T-helper 2 cell (primary cell): ENCODE measurements around the gene TTC9B.
A peak's percentile ranks its signal among the peaks of the same experiment; 100 is the strongest.
"Not testable (repeated sequence)": the region's sequence is repeated elsewhere in the genome, so short reads cannot be mapped to it uniquely, and the experiment has no call there.

Source experiments
- DNase-seq, 5 experiments: peaks; one replicate each; pipeline versions ENCODE4 v3.0.0 to v3.0.0-alpha.2; 2012 to 2022

The TTC9B gene

DNA sequence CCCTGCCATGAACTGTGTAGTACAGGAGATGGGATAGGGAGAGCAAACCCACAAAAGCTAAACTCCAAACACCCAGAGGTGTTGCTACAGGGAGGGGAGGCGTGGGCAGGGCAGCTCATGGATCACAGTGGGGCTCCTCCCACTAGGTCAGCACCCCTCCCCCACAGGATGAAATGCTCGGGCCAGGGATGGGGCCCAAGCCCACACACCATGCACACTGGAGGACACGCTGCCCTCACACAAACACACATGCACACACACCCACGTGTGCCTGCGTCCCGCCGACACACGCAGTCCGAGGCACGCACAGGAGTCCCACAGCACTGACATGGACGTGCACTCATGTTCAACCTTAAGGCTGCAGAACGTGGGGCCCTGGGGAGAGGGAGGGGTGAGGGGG lies 14.3 kb upstream of the TTC9B start:
- DNase-seq = no peak

DNA sequence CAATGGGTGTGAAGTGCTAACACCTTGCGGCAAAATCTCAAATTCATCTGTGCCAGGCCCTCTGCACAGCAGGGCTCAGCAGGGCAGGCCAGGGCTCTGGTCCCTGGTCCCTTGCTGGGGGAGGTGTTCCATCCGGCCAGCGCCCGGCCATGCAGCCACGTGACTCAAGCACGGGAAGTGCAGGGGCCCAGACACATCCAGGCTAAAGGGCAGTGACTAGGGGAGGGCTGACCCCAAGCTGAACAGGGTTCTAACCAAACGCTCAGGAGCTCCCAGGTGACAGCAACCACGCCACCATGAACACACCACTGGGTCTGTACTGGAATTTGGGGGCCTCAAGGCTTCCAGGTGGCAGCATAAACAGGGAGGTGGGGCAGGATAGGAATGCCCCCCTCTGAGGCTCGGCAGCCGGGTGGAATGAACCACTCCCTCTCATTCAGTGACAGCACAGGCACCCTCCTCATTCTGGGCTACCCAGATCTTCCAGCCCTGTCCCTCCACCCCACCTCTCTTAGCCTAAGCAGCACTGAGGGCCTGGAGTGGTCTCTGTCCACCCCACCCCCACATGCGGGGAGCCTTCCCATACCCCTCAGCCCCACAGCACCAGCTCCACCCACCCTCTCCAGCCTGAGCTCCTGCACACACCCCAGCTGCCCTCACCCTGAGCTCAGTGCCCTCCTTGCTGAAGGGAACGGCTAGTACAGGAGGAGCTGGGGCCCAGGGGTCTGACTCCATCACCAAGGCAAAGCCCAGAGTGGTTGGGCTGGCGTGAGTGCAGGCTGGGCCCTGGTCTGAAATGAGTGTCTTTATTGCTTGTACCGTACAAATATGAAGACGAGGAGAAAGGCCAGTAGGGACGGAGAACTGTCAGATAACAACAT lies 13.6 kb upstream of the TTC9B start:
- no peak for DNase-seq

DNA sequence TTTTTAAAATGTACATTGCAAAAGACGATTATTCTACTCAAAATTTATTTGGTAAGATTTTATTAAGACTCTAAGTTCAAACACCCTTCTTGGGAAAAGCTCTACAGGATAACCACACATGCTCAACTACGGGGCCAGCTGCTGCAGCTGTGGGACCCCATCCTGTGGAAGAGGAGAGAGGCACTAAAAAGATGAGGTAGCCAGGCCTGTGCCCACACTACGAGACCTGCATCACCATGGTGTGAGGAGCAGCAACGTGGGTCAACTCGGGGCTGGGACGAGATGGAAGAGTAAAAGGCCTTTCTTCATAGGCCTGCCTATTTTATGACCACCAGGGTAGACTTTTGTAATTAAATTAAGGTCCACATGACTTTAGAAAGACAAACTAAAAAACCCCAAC lies 12.9 kb upstream of the TTC9B start:
- DNase-seq = no peak

DNA sequence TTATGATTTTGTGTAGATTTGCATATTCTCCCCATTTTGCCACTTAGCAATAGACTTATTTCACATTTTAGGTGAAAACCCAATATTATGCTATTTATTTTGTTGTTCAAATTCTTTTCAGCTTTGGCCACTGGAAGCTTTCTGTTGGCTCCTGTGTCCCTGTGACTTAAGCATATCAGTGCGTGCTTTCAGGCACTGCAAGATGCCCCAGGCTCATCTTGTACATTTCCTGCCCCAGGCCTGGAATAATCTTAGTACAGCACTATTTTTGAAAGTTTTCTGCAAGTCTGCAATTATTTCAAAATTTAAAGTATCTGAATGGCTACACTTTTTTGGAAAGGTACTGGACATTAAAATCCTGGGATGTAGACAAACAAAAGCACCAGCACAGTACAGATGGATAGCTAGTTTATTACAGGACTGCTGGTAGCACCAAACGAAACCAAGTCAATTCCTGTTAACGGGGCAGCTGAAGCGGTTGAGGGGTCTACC lies 11.8 kb upstream of the TTC9B start:
- no peak for DNase-seq

DNA sequence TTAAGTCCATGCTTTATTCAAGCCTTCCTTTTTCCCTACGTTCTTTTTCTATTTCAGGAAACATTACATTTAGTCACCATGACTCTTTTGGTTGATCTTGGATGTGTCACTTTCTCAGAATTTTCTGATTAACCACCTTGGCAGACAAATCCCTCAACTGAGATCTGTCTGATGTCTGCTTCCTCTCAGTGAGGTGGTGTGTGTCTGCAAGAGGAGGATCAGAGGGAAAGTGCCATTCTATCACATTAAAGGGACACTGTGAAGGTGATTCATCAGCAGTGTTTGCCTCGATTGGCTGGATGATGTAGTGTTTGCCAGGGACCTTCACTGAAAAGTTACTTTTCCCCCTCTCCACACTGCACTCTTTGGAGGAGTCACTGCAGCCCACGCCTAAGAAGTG lies 11.3 kb upstream of the TTC9B start:
- no peak for DNase-seq

DNA sequence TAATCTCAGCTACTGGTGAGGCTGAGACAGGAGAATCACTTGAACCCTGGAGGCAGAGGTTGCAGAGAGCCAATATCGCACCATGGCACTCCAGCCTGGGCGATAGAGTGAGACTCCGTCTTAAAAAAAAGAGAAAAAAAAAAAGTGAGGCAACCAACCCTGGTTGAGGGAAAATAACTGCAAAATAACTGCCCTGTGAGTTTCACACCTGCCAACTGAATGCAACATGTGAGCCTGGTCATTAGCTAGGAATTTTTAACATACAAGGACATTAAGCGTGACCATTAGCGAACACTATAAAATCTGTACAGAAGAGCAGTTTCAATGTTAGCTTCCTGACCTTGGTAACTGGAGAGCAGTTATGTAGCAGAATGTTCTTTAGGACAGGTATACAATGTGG lies 10.7 kb upstream of the TTC9B start:
- no peak for DNase-seq

DNA sequence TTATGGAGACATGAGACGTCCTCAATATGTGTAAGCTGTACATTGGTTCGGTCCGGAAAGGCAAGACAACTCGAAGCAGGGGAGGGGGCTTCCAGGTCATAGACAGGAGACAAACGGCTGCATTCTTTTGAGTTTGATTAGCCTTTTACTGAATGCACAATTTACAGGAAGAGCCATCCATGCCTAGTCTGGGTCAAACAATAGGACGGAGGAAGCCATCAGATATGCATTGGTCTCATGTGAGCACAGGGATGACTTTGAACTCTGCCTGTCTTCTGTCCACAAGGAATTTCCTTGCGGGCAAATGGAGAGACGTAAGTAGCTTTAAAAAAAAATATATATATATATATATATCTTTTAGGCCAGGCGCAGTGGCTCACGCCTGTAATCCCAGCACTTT lies 10.2 kb upstream of the TTC9B start:
- DNase-seq = no peak

DNA sequence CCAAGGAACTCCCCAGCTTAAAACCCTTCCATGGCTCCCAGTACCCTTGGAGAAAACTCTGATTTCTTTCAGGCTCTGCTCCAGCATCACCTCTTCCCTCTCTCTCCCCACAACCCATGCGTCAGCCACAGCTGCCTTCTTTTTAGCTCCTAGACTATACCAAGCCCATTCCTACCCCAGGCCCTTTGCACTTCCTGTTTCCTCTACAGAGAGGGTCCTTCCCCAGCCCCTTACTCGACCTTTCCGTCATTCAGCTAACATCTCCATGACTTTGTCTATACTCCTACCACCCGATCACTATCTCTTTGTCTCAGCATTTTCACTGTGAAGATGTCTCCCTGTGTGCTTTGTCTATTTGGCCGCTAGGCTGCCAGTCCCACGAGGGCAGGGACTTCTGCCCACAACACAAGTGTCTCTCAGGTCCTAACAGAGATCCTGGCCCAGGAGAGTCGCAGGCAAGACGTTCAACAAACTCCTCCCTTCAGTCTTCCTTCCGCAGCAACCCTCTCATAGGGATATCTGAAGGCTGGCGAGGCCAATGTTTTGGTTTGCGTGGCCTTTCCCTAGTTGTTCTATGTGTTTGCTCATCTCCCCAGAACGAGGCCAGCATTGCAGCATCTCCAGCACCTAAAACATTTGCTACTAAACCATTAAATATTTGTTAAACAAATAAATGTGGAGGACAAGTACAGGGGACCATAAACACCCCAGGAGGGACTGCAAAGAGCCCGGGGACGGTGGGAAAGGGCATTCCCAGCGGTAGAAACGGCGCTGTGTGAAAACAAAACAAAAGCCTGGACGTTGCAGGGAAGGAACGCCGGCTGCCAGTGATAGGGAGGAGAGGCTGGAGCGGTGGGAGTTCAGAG lies 7.5 kb upstream of the TTC9B start:
- no peak for DNase-seq

DNA sequence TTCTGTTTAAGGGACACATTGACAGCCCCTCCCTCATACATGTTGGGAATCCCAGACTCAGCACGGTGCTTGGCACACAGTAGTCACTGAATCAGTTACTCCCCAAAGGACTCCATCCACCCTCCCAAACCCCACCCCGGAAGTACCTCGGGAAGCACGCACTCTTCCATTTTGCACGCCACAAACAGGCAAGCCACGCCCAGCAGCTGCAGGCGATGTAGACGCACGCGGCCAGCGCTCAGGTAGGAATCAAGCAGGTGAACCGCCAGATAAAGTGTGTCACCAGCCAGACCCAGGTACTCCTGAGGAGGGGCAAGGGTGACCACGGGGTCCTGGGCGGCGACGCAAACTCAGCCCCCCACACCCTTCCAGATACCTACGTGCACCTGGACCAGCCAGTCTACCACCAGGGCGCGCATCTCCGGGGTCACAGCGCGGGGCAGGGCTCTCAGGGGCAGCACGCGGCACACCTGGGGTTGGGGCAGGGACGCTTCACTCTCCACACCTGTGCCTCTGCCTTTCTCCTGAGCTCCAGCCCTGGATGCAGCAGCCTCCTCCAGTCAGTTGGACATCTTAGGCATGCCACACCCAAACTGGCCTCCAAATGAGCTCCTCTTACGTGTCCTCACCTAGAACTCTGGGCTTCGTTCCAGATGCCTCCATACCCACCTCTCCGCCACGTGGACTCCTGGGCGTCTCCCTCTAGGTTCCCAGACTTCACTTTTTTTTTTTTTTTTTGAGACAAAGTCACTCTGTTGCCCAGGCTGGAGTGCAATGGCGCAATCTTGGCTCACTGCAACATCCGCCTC lies 6.4 kb upstream of the TTC9B start:
- DNase-seq = no peak

DNA sequence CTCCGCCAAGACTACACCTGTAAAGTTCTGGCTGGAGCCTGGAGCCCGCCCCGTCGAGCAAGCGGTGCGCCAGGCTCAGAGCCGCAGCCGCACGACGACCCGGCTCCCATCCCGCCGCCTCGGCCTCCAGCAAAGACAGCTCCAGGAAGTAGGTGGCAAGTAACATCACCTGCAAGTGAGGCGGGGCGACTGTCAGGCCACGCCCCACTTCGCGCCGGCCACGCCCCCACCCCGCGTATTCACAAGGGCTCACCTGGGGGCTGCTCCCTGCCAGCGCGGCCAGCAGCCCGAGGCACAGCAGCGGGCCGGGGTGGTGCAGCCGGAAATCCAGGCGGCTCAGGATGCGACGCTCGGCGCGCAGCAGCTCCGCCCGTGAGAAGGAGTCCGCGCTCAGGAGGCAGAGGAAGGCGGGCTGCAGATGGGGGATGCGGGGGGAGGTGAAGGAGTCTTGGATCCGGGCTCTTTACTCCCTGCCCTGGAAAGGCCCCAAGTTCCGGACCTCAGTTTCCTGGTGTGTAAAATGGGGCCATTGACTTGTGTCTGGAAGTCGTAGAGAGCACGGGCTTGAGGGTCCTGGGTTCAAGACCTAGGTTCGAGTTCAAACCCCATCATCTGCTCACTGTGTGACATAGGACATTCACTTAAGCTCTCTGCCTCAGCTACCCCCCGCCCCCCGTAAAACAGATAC lies 5.1 kb upstream of the TTC9B start:
- peak in 3 of 5 experiments; percentile 11 to 43 (median 20) for DNase-seq

DNA sequence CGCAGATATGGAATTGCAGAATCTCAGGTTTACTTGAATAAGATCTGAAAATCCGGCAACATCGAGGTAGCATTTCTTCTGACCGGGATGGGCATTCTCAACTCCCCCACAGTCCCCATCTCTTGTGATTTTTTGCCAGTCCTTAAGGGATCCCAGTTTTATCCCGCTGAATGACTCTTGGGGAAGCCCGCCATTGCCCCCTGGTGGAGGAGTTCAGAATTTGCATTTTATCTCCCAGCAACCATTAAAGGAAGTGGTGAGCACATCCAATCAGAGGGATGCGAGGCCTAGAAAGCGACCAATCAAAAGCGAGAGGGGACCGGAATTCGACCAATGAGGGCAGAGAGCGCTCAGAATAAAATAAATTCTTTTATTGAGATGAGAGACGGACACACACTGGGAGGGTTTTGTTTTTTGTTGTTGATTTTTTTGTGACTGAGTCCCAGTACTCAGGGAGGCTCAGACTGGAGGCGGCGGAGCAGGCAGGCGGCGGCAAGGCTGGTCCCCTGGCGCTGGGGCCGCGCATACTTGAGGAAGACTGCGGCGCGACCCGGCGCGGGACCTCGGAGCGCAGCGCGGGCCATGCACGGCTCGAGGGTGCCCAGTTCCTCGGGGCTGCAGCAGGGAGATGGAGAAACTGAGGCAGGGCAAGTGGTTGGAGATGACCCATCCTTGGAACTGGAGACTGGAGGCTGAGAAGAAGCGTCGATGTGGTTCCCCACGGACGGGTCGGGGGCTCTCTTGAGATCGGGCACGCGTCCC lies 3.9 kb upstream of the TTC9B start:
- DNase-seq = peak; percentile 36 to 85 (median 64)

DNA sequence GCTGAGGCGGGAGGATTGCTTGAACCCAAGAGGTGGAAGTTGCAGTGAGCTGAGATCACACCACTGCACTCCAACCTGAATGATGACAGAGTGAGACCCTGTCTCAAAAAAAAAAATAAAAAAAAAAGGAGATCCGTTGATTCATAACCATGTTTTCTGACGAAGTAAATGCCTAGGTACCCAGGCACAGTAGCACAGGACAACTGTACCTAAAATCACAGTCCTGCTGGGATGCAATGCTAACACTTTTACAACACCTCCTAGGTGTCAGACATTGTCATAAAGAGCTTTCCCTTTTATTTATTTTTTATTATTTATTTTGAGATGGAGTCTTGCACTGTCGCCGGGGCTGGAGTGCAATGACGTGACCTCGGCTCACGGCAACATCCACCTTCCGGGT lies 2.5 kb upstream of the TTC9B start:
- no peak for DNase-seq

DNA sequence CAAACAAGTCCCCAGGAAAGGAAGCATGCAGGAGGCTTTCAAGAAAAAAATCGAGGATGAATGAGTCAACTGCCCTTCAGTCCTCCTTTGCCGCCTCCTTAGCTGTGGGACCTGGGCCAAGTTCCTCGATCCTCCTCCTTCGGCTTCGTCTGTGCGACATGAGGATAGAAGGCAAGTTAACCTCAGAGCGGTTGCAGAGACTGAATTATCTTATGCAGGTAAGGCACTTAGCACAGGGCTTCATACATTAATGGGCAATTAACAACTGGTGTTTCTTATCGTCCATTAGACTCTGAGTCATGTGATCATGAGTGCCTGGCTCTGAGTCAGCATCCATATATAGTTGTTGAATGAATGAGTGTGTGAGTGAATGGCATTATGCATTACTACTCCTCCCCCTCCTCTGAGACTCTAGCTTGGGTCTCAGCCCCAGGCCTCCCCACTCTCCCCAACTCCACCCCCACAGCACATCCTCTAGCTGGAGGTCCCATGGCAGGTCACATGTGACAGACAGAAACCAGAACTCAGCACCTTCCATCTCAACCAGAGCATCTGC lies 1.6 kb upstream of the TTC9B start:
- no peak for DNase-seq

DNA sequence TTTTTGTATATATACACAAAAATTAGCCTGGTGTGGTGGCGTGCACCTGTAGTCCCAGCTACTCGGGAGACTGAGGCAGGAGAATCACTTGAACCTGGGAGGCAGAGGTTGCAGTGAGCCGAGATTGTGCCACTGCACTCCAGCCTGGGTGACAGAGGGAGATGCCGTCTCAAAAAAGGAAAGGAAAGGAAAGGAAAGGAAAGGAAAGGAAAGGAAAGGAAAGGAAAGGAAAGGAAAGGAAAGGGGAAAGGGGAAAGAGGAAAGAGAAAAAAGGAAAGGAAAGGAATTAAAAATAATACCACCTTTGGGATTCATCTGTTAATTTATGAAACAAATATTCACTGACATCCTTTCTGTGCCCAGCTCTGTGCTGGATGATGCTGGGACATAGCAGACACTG lies 845 bp upstream of the TTC9B start:
- not testable (repeated sequence) for DNase-seq

DNA sequence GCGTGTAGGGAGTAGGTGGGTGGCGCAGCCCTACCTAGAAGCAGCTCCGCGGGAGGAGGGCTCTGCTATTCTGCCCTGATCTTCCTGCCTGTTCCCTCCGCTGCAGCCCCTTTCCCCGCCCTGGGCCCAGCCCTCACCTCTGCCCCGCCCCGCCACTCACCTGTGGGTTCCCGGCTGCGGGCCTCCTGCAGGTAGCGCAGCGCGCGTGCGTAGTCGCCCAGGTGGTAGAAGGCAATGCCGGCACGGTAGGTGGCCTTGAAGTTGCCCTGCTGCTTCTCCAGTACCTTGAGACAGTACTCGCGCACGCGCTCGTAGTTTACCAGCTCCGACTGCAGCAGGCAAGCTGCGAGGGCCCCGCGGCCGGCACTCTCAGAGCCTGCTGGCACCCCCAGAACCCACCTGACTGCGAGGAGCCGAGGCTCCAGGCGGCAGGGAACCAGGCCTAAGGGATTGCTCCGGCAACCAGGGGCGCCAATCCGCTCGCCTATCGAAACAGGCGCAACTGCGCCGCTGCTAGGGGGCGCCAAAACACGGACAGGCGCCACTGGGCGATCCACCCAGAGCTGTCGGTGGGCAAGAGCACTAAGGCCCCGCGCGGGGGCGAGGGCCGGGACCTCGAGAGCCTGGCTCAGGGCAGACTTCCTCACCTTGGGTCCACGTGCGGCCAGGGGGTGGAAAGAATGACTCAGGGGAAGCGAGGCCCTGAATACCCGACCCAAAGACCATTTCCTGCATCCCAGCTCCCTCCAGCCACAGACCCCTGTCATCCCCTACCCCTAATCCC lies 965 bp downstream of the TTC9B start:
- DNase-seq = no peak

DNA sequence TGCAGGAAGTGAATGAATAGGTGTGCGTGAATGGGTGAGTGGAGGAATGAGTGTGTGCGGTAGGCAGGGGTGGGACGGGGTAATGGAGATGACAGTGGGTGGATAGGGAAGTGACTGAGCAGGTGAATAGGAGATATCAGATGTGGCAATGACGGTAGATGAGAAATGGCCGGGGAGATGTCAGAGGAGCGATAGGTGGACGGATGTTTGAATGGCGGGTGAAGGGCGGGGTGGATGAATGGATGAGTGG lies 1.5 kb downstream of the TTC9B start:
- DNase-seq = no peak

DNA sequence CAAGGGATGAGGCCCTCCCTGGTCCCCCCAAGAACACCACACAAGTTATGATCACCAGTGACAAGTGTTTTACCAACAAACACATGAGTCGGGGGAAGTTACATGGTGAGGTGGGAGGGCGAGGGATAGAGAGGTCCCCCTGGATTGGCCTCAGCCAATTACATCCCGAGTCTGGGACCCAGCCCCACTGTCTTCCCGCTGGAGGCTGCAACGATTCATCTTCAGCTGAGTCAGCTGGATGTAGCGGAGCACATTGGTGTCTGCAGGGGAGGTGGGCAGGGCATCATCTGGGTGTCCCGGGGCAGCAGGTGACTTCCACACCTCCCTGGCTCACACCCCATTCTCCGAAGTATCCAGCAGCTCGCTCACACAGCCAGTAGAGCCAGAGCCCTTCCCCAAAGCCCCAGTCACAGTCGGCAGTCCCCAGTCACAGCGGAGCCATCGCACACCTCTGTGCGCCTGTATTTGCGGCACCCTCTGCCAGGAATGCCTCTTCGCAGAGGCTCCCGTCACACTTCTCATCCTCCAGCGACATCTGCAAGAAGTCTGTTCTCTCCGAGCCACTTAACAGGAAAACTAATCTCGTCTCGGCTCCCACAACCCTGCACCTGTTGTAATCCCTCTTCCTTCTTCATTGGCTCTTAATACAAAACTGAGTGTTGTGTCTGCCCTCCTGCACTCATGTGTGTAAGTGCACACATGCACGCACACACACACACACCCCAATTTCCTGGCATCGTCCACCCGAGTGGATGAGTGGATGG lies 2.0 kb downstream of the TTC9B start:
- DNase-seq = no peak

DNA sequence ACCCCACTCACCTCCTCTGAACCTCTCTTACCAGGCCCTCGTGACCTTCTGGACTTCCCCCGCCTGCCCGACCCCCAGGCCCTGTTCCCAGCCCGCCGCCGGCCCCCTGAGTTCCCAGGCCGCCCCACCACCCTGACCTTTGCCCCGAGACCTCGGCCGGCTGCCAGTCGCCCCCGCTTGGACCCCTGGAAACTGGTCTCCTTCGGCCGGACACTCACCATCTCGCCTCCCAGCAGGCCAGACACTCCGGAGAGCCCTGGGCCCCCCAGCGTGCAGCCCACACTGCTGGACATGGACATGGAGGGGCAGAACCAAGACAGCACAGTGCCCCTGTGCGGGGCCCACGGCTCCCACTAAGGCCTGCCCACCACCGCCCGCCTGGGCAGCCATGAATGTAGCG lies 3.2 kb downstream of the TTC9B start:
- no peak for DNase-seq

DNA sequence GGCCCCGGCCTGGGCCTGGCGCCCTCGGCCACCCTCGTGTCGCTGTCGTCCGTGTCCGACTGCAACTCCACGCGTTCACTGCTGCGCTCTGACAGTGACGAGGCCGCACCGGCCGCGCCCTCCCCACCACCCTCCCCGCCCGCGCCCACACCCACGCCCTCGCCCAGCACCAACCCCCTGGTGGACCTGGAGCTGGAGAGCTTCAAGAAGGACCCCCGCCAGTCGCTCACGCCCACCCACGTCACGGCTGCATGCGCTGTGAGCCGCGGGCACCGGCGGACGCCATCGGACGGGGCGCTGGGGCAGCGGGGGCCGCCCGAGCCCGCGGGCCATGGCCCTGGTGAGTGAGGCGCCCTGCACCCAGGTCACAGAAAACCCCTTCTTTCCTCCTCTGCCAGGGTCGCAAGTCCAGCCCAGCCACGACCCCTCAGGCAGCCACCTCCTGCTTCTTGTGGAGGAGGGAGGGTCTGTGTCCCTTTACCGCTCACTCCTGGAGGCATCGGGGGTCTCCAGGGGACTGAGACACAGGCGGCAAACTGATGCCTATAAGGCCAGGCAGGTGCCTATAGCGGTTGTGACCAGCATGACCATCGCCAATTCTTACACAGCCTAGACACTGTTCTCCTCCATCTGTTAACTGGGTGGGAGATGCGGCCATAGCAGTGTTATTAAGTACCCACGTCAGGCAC lies 4.2 kb downstream of the TTC9B start:
- no peak for DNase-seq
